HG02642 (cell line): ENCODE measurements around the gene GABBR2.

Experiments
- ATAC-seq: cut with Tn5 transposase; IDR thresholded peaks from one replicate; pipeline ENCODE4 v1.9.1; 2021; ENCODE audit warnings: mild to moderate bottlenecking; ENCODE audit not compliant: unreplicated experiment, poor library complexity

Gene GABBR2

GRCh38 chr9:98341157-98342097 is 367.3 kb downstream of the GABBR2 start:
- no peak for ATAC-seq

GRCh38 chr9:98339987-98340800 is 368.5 kb downstream of the GABBR2 start:
- ATAC-seq = no peak

GRCh38 chr9:98335661-98336060 is 373.1 kb downstream of the GABBR2 start:
- no peak for ATAC-seq

GRCh38 chr9:98334796-98335195 is 373.9 kb downstream of the GABBR2 start:
- ATAC-seq = no peak

GRCh38 chr9:98333703-98334582 is 374.8 kb downstream of the GABBR2 start:
- no peak for ATAC-seq

GRCh38 chr9:98332405-98332831 is 376.3 kb downstream of the GABBR2 start:
- ATAC-seq = no peak

GRCh38 chr9:98331536-98332259 is 377.0 kb downstream of the GABBR2 start:
- no peak for ATAC-seq

GRCh38 chr9:98330831-98331230 is 377.9 kb downstream of the GABBR2 start:
- ATAC-seq = no peak

- no peak for ATAC-seq
Measured at GRCh38 chr9:98329904-98330303, 378.8 kb downstream of the GABBR2 start.

- no peak for ATAC-seq
Measured at GRCh38 chr9:98329281-98329680, 379.5 kb downstream of the GABBR2 start.

- ATAC-seq = no peak
Measured at GRCh38 chr9:98328770-98329169, 380.0 kb downstream of the GABBR2 start.

GRCh38 chr9:98328141-98328540 is 380.6 kb downstream of the GABBR2 start:
- no peak for ATAC-seq

- ATAC-seq = no peak
Measured at GRCh38 chr9:98327249-98327561, 381.5 kb downstream of the GABBR2 start.

- no peak for ATAC-seq
Measured at GRCh38 chr9:98326459-98327248, 382.1 kb downstream of the GABBR2 start.

- ATAC-seq = no peak
Measured at GRCh38 chr9:98324801-98325200, 383.9 kb downstream of the GABBR2 start.

GRCh38 chr9:98323831-98324135 is 385.0 kb downstream of the GABBR2 start:
- ATAC-seq = no peak

GRCh38 chr9:98323051-98323830 is 385.5 kb downstream of the GABBR2 start:
- no peak for ATAC-seq

- ATAC-seq = no peak
Measured at GRCh38 chr9:98321269-98321668, 387.5 kb downstream of the GABBR2 start.
